OCI-LY1 (cell line): ENCODE results near the gene KIFAP3.

Source experiments
- H2AFZ ChIP-seq: fragments of 200-600 bp; sonication (generic), shearing (Covaris generic); 2 replicates; pipeline ENCODE4 v1.6.0; 2014; ENCODE audit warnings: antibody characterized with exemption, mild to moderate bottlenecking, low read length
- H3F3A ChIP-seq: fragments of 200-600 bp; sonication (generic), shearing (Covaris generic); 2 replicates; pipeline ENCODE4 v1.6.0; 2014; ENCODE audit warnings: mild to moderate bottlenecking, antibody characterized with exemption, low read length, moderate library complexity; ENCODE audit not compliant: insufficient read depth
- H3K27ac ChIP-seq: fragments of 200-600 bp; sonication (generic); 2 replicates; pipeline ENCODE4 v1.5.1; 2014; ENCODE audit warnings: low read length, mixed run types, mild to moderate bottlenecking, low read depth; ENCODE audit not compliant: poor library complexity, severe bottlenecking
- H3K27me3 ChIP-seq: fragments of 200-600 bp; sonication (generic); 2 replicates; pipeline ENCODE4 v1.6.0; 2014; ENCODE audit warnings: antibody characterized with exemption, mild to moderate bottlenecking, low read length, moderate library complexity; ENCODE audit not compliant: insufficient read depth
- H3K36me3 ChIP-seq: fragments of 200-600 bp; sonication (generic); 2 replicates; pipeline ENCODE4 v1.6.1; 2014; ENCODE audit warnings: mild to moderate bottlenecking, antibody characterized with exemption, low read length, moderate library complexity, mixed read lengths; ENCODE audit not compliant: insufficient read depth
- H3K4me1 ChIP-seq: fragments of 200-600 bp; sonication (generic); 2 replicates; pipeline ENCODE4 v1.5.1; 2014; ENCODE audit warnings: mild to moderate bottlenecking, low read length, moderate library complexity; ENCODE audit not compliant: insufficient read depth, severe bottlenecking
- H3K4me2 ChIP-seq: fragments of 200-600 bp; sonication (generic), shearing (Covaris generic); 2 replicates; pipeline ENCODE4 v1.6.1; 2014; ENCODE audit warnings: low read length
- H3K4me3 ChIP-seq: fragments of 200-600 bp; sonication (generic); 2 replicates; pipeline ENCODE4 v1.5.1; 2014; ENCODE audit warnings: low read length, low read depth, mild to moderate bottlenecking, mixed read lengths; ENCODE audit not compliant: poor library complexity, severe bottlenecking
- H3K79me2 ChIP-seq: fragments of 200-600 bp; shearing (Covaris generic); 2 replicates; pipeline ENCODE4 v1.6.1; 2016; ENCODE audit warnings: mixed run types, low read length, mixed read lengths; ENCODE audit not compliant: insufficient read depth
- H3K9ac ChIP-seq: fragments of 200-600 bp; sonication (generic), shearing (Covaris generic); 2 replicates; pipeline ENCODE4 v1.6.1; 2014; ENCODE audit warnings: mild to moderate bottlenecking, low read length, mixed read lengths
- H3K9me2 ChIP-seq: fragments of 200-600 bp; sonication (generic), shearing (Covaris generic); 2 replicates; pipeline ENCODE4 v1.6.1; 2014; ENCODE audit warnings: low read depth, mild to moderate bottlenecking, low read length, mixed read lengths
- H3K9me3 ChIP-seq: fragments of 200-600 bp; shearing (Covaris generic); 2 replicates; pipeline ENCODE4 v1.6.1; 2014; ENCODE audit warnings: low read length, mixed read lengths
- H4K20me1 ChIP-seq: fragments of 200-600 bp; sonication (generic), shearing (Covaris generic); 2 replicates; pipeline ENCODE4 v1.6.0; 2016; ENCODE audit warnings: mild to moderate bottlenecking, low read length; ENCODE audit not compliant: insufficient read depth
- CTCF ChIP-seq: fragments of 200-600 bp; sonication (generic), shearing (Covaris generic); IDR thresholded peaks from 2 replicates; pipeline ENCODE4 v1.5.1; 2017; ENCODE audit warnings: mild to moderate bottlenecking, antibody characterized with exemption, low read length, moderate library complexity, mixed read lengths
- EZH2 ChIP-seq: fragments of 200-600 bp; sonication (generic), shearing (Covaris generic); IDR thresholded peaks from 2 replicates; pipeline ENCODE4 v1.8.0; 2017; ENCODE audit warnings: borderline replicate concordance, mixed run types, mild to moderate bottlenecking, antibody characterized with exemption, low read length, moderate library complexity, mixed read lengths

The KIFAP3 gene

GRCh38 chr1:170049176-170049800 lies 25.2 kb downstream of the KIFAP3 start:
- H3K4me2 ChIP-seq = no peak overlapping the region

GRCh38 chr1:170048515-170048914 lies 26.0 kb downstream of the KIFAP3 start:
- no peak overlapping the region for H2AFZ ChIP-seq
- H3K27ac ChIP-seq = no peak overlapping the region
- H3K9me2 ChIP-seq = no peaks in the 10 kb centered on the region
- H3K27me3 ChIP-seq = no peaks in the 10 kb centered on the region
- no peak overlapping the region for H3K4me3 ChIP-seq
- no peaks in the 10 kb centered on the region for H3F3A ChIP-seq
- H3K4me2 ChIP-seq = no peak overlapping the region
- H3K79me2 ChIP-seq = no peaks in the 10 kb centered on the region
- TF ChIP-seq EZH2 (no peak), CTCF (no peak)
- no peaks in the 10 kb centered on the region for H3K9me3 ChIP-seq
- H4K20me1 ChIP-seq = no peaks in the 10 kb centered on the region
- no peaks in the 10 kb centered on the region for H3K4me1 ChIP-seq
- H3K9ac ChIP-seq = no peak overlapping the region
- H3K36me3 ChIP-seq = no peaks in the 10 kb centered on the region

More at GRCh38 chr1:170049176-170049800, 25.2 kb downstream of the KIFAP3 start:
- no peaks in the 10 kb centered on the region for H3K27me3 ChIP-seq
- H4K20me1 ChIP-seq = no peaks in the 10 kb centered on the region
- no peaks in the 10 kb centered on the region for H3K9me3 ChIP-seq
- H3K4me1 ChIP-seq = no peaks in the 10 kb centered on the region
- no peak for TF ChIP-seq CTCF
- TF ChIP-seq EZH2 = no peak
- no peak overlapping the region for H3K9ac ChIP-seq
- no peaks in the 10 kb centered on the region for H3K9me2 ChIP-seq
- no peak overlapping the region for H2AFZ ChIP-seq
- no peak overlapping the region for H3K27ac ChIP-seq
- H3F3A ChIP-seq = no peaks in the 10 kb centered on the region
- no peak overlapping the region for H3K4me3 ChIP-seq
- no peaks in the 10 kb centered on the region for H3K36me3 ChIP-seq
- no peaks in the 10 kb centered on the region for H3K79me2 ChIP-seq

- no peak overlapping the region for H3K4me3 ChIP-seq
- no peaks in the 10 kb centered on the region for H3F3A ChIP-seq
- H3K79me2 ChIP-seq = no peaks in the 10 kb centered on the region
- no peaks in the 10 kb centered on the region for H3K36me3 ChIP-seq
- no peaks in the 10 kb centered on the region for H3K27me3 ChIP-seq
- no peak overlapping the region for H2AFZ ChIP-seq
- H3K27ac ChIP-seq = no peak overlapping the region
- H4K20me1 ChIP-seq = no peaks in the 10 kb centered on the region
- H3K9me3 ChIP-seq = no peaks in the 10 kb centered on the region
- no peak overlapping the region for H3K9ac ChIP-seq
- H3K9me2 ChIP-seq = no peaks in the 10 kb centered on the region
- no peak overlapping the region for H3K4me2 ChIP-seq
- no peaks in the 10 kb centered on the region for H3K4me1 ChIP-seq
- TF ChIP-seq CTCF (no peak), EZH2 (no peak)
Observed at GRCh38 chr1:170044187-170044586, 30.3 kb downstream of the KIFAP3 start.
